H1 (cell line): ENCODE results near the gene GDPD3. TPM values are rescaled to one million over a fixed set of nuclear protein-coding genes. Genes with fewer than 3 reads are reported as not detected.

ENCODE experiments used
- CHD1 ChIP-seq: IDR thresholded peaks from 2 replicates; pipeline ENCODE4 v1.6.1; 2012; ENCODE audit warnings: low read depth, low read length, improper control_type of control experiment
- CHD7 ChIP-seq: fragments of 300-600 bp; sonication (generic); IDR thresholded peaks from 2 replicates; pipeline ENCODE4 v1.7.1; 2012; ENCODE audit warnings: low read length, moderate library complexity, mild to moderate bottlenecking, inconsistent platforms; ENCODE audit not compliant: insufficient replicate concordance
- EGR1 ChIP-seq: IDR thresholded peaks from 2 replicates; pipeline ENCODE4 v1.6.1; 2011; ENCODE audit warnings: low read depth, low read length, borderline replicate concordance
- GABPA ChIP-seq: IDR thresholded peaks from 2 replicates; pipeline ENCODE4 v1.6.1; 2011; ENCODE audit warnings: mild to moderate bottlenecking, low read length, moderate library complexity, borderline replicate concordance; ENCODE audit not compliant: insufficient read depth
- HDAC2 ChIP-seq, 2 experiments: fragments of 300-600 bp in 1 of 2; sonication (generic) in 1 of 2; IDR thresholded peaks; 2 replicates each; pipeline ENCODE4 v1.6.1; 2011 to 2012; ENCODE audit warnings: low read depth in 2 of 2, low read length in 2 of 2, mild to moderate bottlenecking in 2 of 2, moderate library complexity in 2 of 2, borderline replicate concordance in 1 of 2, inconsistent platforms in 1 of 2
- JUN ChIP-seq: IDR thresholded peaks from 2 replicates; pipeline ENCODE4 v1.6.1; 2011; ENCODE audit warnings: low read depth, mild to moderate bottlenecking, improper control_type of control experiment, low read length
- POLR2AphosphoS5 ChIP-seq: IDR thresholded peaks from 2 replicates; pipeline ENCODE4 v1.6.1; 2011; ENCODE audit warnings: low read depth, low read length
- SP1 ChIP-seq: IDR thresholded peaks from 2 replicates; pipeline ENCODE4 v1.6.1; 2011; ENCODE audit warnings: low read depth, low read length
- SRF ChIP-seq: IDR thresholded peaks from 2 replicates; pipeline ENCODE4 v1.6.1; 2011; ENCODE audit warnings: mild to moderate bottlenecking, low read depth, low read length, moderate library complexity
- SUZ12 ChIP-seq: fragments of 200-600 bp; sonication (generic); IDR thresholded peaks from 2 replicates; pipeline ENCODE4 v1.6.1; 2012; ENCODE audit warnings: mild to moderate bottlenecking, inconsistent platforms, low read length, moderate library complexity, mixed read lengths
- USF2 ChIP-seq: IDR thresholded peaks from 2 replicates; pipeline ENCODE4 v1.6.1; 2011; ENCODE audit warnings: low read length, improper control_type of control experiment
- polyA plus RNA-seq, 7 experiments: library from polyadenylated mRNA; depleted of rRNA in 3 of 7; stranded (reverse) in 5 of 7; unstranded in 2 of 7; fragments of >200 nt in 5 of 7; fragments of 200-250 nt in 2 of 7; gene quantifications; 1 replicate in 5 of 7; 2 replicates in 1 of 7; 4 replicates in 1 of 7; pipeline versions ENCODE4 v1.2.1 to v1.2.3, GENCODE V29; 2011 to 2013; ENCODE audit warnings: missing spikeins in 2 of 7, mixed read lengths in 2 of 7
- total RNA-seq: library from RNA; stranded (reverse); fragmentation: NEBNext Ultra II Directional; extraction: Animal tissue kit (Norgen Biotek cat#: 25700); gene quantifications from 2 replicates; pipeline ENCODE4 v1.2.1, GENCODE V29; 2021

Gene GDPD3
- total and polyA plus RNA-seq, 2 of the 8 experiments (the other 6 are each of a cell fraction or from before 2014, with no cell fraction given): 0.20 TPM; not detected in 1

- no peak for TF ChIP-seq CHD7
- no peak for TF ChIP-seq GABPA
- TF ChIP-seq SRF: no peak
- TF ChIP-seq SP1: no peak
- TF ChIP-seq EGR1: no peak
- no peak for TF ChIP-seq USF2
- TF ChIP-seq CHD1: no peak
- TF ChIP-seq HDAC2 (IDR thresholded peaks at IDR 0.05; ENCODE audit: borderline replicate concordance in 1 of 2, low read depth in 2 of 2, low read length in 2 of 2): no peak
- no peak for TF ChIP-seq JUN
- no peak for TF ChIP-seq POLR2AphosphoS5
- TF ChIP-seq SUZ12: no peak
- TF ChIP-seq, all 59 proteins: peak for 0
Observed at GRCh38 chr16:30155188-30155587, 41.9 kb upstream of the GDPD3 start (continued).
